GM19468 (cell line): ENCODE measurements around the gene TTLL10.
A peak's percentile ranks its signal among the peaks of the same experiment; 100 is the strongest.

Experiments used
- ATAC-seq: cut with Tn5 transposase; IDR thresholded peaks from one replicate; pipeline ENCODE4 v1.9.1; 2021; ENCODE audit warnings: mild to moderate bottlenecking, moderate library complexity, moderate number of reproducible peaks; ENCODE audit not compliant: unreplicated experiment; ENCODE audit errors: extremely low read depth

The TTLL10 gene

DNA sequence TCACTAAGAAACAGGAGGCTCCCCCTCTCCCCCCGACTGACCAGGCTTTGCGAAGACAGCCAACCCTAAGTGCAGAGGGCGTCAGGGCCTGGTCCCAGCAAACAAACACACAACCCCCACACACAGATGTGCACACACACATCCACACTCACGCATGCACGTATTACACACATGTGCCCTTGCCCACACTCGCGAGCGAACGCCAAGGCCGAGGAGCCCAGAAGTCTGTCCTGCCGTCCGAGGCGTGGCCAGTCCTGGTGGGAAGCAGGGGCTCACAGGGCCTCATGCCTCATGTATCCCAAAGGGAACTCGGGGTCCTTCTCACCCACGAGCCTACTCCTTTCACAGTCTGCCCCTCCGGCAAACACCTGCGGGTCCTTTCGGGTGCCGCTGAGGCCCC lies 56.1 kb downstream of the TTLL10 start:
- ATAC-seq, result no peak

DNA sequence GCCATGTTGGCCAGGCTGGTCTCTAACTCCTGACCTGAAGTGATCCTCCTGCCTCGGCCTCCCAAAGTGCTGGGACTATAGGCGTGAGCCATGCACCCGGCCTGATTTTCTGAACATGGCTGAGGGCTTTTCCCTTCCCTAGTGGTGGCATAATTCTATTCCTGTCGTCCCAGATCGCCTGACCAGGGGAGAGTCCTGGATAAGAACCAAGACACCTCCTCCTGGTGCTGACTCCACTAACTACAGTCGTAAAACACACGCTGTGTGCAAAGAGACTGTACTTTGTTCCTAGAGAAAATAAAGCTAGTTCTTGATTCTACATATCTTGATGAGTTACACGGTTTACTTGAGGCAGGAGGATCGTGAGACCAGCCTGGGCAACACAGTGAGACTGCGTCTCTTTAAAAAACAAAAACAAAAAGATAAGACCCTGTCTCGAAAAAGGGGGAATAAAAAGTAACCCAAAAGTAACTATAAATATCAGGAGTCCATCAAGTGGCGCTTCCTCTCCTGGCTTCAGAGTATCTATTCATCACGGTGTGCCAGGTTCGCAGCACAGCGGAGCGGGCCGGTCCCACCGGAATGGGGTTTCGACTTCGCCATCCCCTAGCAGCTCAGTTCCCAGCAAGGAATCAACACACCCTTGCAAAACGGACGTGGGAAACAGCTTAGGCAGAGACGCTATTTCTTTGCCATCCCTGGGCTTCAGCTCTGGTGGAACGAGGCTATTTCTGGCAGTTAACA lies 57.1 kb downstream of the TTLL10 start:
- no peak for ATAC-seq

DNA sequence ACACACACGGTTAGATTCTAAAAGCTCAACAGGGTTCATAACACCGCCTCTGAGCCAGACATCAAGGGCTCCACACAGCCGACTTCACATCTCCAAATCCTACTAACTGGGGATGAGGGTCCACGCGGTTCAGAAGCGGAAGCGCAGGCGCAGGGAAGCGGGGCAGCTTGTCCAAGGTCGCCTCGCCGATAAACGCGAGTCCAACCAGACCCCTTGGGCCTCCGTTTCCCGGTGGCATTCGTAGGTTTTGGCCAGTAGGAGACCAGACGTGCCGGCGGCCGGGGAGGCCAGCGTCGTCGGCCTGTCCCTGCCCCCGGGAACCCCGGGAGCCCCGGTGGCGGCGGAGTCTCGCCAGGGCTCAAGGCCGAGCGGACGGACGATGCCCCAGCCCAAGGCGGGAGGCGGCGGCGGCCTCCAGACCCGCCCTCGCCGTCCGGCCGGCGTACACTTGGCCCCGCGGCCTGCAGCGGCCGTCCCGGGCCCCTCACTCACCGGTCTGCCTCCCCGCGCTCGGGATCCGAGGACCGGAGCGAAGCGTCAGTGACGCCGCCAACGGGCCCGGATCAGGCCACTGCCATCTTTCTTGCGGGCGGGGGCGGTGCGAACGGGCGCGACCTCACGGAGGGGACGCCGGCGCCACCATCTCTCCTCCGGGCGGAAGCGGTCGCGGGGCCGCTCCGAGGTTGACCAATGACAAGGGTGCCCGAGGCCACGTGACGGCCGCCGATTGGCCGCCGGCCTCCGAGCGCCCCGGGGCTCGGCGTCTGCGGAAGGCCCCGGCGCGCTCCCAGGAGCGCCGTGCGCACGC lies 57.9 kb downstream of the TTLL10 start, which contains the start of gene SDF4:
Gene SDF4 (minus strand): TSS at position 602 of the 808 bp plus-strand sequence. CDS start 3,229 bp downstream, outside the sequence.
- ATAC-seq, result peak; percentile 91

DNA sequence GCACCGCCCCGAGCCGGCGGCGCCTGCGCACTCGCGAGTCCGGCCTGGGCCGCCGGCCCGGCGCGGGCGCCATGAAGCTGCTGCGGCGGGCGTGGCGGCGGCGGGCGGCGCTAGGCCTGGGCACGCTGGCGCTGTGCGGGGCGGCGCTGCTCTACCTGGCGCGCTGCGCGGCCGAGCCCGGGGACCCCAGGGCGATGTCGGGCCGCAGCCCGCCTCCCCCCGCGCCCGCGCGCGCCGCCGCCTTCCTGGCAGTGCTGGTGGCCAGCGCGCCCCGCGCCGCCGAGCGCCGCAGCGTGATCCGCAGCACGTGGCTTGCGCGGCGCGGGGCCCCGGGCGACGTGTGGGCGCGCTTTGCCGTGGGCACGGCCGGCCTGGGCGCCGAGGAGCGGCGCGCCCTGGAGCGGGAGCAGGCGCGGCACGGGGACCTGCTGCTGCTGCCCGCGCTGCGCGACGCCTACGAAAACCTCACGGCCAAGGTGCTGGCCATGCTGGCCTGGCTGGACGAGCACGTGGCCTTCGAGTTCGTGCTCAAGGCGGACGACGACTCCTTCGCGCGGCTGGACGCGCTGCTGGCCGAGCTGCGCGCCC lies 58.6 kb downstream of the TTLL10 start, which contains the start of gene B3GALT6:
Gene B3GALT6 (plus strand): TSS at position 30 of the 588 bp plus-strand sequence. CDS start 42 bp downstream, at position 72.
- ATAC-seq, result no peak

DNA sequence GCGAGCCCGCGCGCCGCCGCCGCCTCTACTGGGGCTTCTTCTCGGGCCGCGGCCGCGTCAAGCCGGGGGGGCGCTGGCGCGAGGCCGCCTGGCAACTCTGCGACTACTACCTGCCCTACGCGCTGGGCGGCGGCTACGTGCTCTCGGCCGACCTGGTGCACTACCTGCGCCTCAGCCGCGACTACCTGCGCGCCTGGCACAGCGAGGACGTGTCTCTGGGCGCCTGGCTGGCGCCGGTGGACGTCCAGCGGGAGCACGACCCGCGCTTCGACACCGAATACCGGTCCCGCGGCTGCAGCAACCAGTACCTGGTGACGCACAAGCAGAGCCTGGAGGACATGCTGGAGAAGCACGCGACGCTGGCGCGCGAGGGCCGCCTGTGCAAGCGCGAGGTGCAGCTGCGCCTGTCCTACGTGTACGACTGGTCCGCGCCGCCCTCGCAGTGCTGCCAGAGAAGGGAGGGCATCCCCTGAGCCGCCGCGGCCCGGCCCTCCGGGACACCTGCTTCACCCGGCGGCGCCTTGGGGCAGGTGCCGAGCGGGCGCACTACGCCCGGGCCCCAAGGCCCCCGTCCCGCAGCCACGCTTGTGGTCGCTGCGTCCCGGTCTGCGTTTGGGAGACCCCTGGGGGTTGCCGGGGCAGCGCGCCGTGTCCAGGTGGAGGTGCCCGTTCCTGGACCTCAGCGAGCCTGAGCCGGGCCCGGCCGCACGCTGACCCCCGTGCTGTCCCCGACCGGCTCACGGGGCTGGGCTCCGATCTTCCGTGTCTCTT lies 59.3 kb downstream of the TTLL10 start:
- ATAC-seq, result no peak

DNA sequence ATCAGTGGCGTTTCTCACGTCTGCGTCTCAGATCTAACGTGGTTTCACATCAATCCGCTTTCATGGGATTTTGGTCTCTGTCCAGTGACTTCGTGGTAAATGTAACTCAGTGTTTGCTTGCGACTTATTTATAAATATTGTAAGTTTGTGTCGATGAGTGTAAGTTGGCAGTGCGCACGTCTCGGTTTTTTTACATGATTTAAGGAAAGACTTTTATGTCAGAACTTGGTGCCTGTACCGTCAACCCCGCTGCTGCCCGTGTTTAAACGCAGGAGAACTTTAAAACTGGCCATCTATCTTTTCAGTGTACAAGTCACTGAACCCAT lies 59.9 kb downstream of the TTLL10 start:
- no peak for ATAC-seq

DNA sequence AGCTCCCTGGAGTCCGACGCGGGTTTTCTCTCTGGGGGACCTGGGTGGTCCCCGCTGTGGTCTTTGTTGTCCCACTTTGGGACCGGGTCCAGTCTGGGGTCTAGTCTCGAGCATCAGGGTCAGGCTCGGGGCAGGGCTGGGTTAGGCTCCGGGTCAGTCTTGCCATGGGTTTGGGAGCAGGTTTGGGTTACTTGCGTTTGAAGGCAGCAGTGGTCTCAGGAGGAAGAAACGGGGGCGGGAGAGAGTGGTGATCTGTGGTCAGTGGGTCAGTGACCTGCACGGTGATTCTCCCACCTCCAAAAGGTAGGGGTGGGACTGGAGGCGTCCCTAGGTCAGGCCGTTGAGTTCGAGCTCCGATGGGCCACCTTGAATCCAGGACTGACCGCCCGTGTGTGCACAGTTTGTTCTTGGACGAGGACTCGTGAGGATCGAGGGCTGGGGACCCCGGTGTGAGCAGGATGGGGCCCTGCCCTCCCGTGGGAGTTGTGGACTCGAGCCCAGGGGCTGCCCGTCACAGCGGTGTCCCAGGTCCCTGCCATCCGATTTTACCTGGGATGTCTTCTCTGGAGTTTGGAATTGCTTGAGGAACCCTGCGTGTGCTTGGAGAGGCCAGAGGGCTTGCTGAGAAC lies 60.6 kb downstream of the TTLL10 start:
- ATAC-seq, result no peak

DNA sequence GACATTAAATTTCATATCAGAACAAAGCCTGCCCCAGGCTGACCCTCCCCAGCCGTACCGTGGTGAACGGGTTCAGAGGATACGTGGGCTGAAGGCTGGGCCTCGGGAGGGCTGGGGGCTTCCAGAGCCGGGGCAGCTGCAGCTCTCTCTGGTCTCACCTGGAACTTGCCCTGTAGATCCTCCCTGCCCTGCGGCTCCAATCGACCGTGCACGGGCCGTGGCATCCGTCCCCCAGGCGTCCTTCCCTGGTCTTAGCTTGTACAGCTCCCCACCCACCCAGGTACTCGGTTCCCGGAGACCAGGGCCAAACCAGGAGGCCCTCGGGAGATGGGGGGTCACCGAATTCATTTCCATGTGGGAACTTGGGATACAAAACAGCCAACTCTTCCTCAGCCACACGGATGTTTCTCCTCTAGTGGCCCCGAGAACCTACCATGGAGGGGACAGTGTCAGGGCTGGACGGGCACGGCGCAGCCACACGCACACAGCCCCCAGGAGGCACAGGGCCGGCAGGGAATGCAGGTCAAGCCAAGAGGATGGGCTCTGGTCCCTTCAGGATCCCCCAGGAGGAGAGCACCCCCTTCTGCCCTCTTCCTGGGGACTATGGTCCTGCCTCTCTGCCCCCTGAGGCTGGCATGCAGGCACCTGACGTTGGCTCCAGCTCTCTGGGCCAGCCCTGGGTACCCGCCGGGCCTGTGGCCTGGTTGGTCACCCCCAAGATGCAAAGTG lies 61.5 kb downstream of the TTLL10 start:
- ATAC-seq, result no peak

DNA sequence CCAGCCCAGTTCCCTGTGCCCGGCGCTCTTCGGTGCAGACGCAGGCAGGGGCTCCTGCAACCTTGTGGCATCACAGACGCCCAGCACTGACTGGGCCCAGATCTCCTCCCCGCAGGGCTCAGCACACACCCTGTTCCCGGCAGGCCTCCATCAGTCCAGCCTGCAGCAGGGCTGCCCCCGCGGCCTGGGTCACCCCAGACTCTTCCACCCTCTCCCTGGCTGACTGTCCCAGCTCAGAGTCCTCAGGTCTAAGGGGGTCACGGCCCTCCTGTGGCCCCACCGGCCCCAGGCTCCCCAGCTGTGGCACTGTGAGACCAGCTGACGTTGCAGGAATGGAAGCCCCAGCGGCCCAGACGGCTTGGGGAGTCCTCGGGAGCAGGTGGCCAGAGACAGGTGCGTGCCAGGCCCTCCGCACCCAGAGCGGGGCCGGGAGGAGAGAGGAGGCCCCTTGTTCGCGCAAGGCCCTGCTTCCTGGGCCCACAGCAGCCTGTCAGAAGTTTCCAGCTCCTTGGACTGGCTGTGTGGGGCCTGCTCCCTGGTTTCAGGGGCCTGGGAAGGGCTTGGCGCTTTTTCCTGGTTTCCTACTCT lies 62.6 kb downstream of the TTLL10 start:
- ATAC-seq, result no peak

DNA sequence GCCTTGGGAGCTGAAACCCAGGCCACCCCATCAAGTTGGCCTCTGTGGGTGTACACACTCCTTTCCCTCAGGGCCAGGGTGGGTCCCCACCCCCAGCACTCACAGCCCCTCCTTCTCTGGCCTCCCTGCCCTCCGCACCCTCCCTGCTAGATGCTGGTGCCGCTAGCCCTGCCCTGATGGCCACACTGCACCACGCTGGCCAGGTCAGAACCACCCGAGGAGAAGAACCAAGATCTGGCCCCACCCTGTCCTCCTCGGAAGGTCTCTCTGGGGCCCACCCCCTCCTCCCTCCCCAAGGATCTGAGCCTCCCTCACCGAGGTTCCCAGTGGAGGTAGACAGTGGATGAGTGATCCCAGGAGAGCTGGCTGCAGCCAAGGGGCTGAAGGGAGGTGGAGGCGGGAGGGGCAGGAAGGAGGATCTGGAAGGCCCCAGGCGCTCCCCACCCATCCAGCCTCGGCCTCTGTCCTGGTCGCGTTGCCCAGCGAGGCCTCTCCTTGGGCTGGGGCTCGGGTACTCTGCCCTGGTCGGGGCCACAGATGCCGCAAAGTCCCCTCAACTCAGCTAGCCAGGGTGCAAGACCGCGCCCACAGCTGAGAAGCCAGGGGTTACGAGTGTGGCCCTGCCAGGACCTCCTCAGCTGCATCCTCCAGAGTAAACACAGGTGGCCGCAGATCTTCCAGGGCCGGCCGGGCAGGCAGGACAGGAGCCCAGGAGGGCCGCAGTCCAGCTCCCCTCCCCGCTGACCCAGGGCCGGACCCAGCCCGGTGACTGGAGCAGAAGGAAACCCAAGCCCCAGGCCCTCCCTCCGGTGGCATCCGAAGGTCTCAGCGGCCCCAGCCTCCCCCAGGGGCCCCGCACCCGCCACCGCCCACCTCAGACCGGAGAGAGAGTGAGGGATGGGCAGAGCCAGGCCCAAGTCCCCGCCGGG lies 63.5 kb downstream of the TTLL10 start:
- ATAC-seq, result no peak

DNA sequence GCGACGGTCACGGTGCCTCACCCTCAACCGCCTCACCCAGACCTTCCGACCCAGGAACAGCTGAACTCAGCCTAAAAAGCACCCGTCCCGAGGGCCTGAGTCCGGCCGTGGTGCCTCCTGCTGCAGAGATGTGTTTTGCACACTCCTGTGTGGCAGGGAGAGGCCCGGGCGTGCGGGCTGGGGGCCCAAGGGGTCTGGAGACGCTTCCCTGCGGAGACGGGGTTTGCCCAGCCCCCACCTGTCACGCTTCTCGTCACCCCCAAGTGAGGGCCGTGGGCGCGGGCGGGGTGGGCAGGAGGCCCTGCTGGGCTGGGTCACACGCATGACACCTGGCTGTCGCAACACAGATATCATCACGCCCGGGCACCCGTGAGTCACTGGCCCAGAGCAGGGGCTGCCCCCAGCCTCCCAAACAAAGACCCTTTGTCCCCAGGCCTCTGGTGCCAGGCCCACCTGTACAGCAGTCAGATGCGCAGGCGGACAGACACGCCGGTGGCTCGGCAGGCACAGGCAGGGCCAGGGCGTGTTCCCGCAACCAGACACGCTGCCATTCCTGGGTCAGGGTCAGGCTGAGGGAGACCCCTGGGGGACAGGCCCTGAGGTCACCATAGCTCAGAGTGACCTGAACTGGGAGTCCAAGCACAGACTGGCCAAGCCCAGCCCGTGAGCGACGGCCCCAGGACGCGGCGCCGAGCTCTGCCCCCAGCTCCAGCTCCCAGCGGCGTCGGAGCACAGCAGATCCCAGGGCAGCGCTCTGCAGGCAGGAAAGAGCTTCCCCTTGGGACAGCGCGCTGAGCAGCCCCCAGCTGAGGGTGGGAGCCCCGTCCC lies 64.4 kb downstream of the TTLL10 start:
- ATAC-seq, result no peak

DNA sequence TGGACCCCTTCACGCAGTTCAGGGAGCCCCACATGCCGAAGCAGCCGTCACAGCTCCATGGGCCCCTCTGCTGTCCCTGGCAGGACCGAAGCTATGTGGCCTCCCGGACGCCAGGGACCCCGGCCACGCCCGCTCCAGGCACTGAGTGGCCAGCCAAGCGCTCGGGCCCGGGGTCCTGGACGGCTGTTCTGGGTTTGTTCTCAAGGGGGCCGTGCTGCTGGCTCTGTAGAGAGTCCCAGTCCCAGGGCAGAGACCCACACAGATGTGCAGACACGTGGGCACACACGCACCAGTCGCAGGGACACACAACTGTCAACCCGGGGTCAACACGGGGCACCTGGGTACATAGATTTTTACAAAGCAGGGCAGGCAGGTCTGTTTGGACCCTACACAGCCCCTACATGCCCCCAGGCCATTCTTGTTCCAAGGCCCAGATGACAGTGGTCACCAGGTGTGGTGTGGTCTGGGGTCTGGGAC lies 65.1 kb downstream of the TTLL10 start:
- ATAC-seq, result no peak

DNA sequence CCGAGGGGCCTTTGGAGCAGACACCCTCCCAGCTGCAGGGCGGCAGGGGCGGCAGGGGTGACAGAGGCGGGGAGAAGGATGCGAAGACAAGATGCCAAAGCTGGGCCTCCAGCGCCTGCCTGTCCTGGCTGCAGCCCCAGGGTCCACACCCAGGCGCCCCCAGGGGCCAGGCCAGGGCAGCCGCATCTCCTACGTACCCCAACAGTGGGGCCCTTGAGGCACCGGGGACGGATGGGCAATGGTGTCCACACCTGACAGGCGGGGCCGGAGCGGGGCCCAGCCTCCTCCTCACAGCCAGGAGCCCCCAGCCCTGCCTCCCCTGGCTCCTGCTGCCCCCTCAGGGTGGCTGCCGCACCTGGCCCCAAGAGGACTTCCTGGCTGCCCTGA lies 65.5 kb downstream of the TTLL10 start:
- no peak for ATAC-seq

DNA sequence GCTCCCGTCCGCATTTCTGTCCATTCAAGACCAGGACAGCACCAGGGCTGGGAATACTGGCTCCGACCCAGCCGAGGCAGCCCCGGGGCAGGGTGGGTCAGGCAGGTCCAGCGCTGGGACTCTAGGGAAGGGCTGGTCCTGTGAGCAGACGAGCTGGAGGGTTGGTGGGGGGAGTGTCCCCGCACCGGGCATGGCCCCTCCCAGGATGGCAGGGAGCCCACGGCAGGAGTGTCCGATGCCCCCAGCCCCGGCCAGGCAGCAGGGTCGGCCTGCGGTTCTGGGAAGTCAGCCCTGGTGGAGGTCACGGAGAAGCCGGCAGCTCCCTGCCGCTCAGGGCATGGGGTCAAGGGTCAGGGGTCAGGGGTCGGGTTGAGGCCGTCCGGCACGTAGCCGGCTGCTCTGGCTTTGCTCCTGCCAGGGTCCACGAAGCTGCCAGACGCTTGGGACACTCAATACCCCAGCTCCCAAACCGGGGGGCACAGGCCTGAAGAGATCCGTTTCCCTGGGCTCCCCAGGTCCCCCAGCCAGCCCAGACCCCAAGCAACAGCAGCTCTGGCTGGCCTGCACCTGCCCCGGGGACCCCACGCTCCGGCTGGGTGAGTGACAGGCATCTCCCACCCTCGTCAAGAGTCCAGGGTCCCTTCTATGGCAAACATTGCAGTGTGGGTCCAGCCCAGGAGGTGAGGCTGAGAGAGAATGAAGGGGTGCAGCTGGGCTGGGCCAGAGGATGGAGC lies 66.1 kb downstream of the TTLL10 start:
- ATAC-seq, result no peak

DNA sequence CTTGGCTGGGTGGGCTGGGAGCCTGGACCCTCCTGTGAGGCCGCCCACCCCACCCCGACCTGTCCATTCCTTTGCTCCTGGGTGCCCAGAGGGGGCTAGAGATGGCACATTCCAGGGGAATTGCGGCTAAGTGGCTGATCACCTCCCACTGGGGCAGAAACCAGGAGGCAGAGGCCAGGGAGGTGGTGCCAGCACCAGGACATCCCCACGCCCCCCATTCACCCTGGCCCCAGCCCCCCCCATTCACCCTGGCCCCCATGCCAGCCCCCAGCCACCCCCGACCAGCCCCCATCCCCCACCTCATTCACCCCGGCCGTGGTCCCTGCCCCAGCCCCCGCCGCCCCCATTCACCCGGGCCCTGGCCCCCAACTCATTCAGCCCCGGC lies 66.7 kb downstream of the TTLL10 start:
- no peak for ATAC-seq

DNA sequence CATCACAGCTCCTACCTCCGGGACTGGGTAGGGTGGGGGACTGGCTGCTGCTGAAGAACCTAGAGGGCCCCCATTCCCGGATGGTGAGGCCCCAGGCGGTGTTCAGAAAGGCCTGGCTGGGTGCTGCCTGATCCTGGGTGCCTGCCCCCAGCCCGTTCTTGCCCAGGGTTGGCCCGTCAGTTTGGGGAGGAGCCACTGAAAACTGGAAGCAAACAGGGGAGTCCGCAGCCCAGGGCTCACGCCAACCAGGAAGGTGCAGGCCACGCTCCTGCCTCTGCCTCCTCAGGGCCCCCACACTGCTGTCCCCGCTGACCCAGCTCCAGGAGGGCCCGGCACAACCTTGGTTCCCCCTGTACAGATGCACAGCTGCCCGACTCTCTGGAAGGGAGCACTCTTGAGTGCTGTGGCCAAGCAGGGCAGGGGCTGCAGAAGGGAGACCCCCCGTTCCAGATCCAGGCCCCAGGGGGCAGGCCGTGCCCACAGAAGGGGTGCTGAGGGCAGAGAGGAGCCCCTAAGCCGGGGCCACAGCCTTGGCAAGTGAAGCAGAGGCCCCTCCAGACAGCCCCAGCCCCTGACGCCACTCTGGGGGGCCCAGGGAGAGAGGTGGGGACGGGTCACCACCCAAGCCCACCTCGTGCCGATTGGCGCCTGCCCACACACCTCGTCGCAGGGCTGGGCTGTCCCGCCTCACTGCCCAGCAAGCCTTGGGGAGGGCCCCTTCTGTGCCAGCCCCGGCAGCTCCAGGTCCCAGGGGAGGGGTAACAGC lies 67.3 kb downstream of the TTLL10 start:
- no peak for ATAC-seq
